Nephron progenitor cell (in vitro differentiated cells): ENCODE measurements around the gene FRMD4B.

Source experiments
- DNase-seq: peaks from one replicate; pipeline ENCODE4 v3.0.0; 2021
- H3K27ac Mint-ChIP-seq: 2 replicates; pipeline ENCODE4 v1.8.0; 2021; ENCODE audit warnings: mild to moderate bottlenecking, moderate library complexity, mixed read lengths
- H3K27me3 Mint-ChIP-seq: 2 replicates; pipeline ENCODE4 v1.8.0; 2021; ENCODE audit warnings: mild to moderate bottlenecking, low read depth, mixed read lengths; ENCODE audit not compliant: poor library complexity
- H3K36me3 Mint-ChIP-seq: 2 replicates; pipeline ENCODE4 v1.8.0; 2021; ENCODE audit warnings: low read depth, mixed read lengths
- H3K4me1 Mint-ChIP-seq: 2 replicates; pipeline ENCODE4 v1.8.0; 2021; ENCODE audit warnings: mixed read lengths
- H3K4me3 Mint-ChIP-seq: 2 replicates; pipeline ENCODE4 v1.8.0; 2021; ENCODE audit warnings: mild to moderate bottlenecking, moderate library complexity, mixed read lengths
- H3K9me3 Mint-ChIP-seq: 2 replicates; pipeline ENCODE4 v1.8.0; 2021; ENCODE audit warnings: mild to moderate bottlenecking, moderate library complexity, mixed read lengths
- CTCF ChIP-seq: fragments of 200-600 bp; sonication (generic); IDR thresholded peaks from 2 replicates; pipeline ENCODE4 v1.5.0; 2021; ENCODE audit warnings: antibody characterized with exemption

Gene FRMD4B

GRCh38 chr3:69249001-69249400 is 136.9 kb downstream of the FRMD4B start:
- peaks cover 74% of the 10 kb centered on the region for H3K4me1 Mint-ChIP-seq
- no peak for DNase-seq
- peak overlapping the region; percentile 91 for H3K4me3 Mint-ChIP-seq
- H3K27me3 Mint-ChIP-seq = peaks cover 3% of the 10 kb centered on the region
- H3K9me3 Mint-ChIP-seq = no peaks in the 10 kb centered on the region
- peak overlapping the region; percentile 2 for H3K27ac Mint-ChIP-seq
- H3K36me3 Mint-ChIP-seq = peaks cover 10% of the 10 kb centered on the region
- no peak for TF ChIP-seq CTCF

GRCh38 chr3:69248436-69248835 is 137.5 kb downstream of the FRMD4B start:
- peak overlapping the region; percentile 91 for H3K4me3 Mint-ChIP-seq
- no peak for TF ChIP-seq CTCF
- peaks cover 12% of the 10 kb centered on the region for H3K36me3 Mint-ChIP-seq
- DNase-seq = no peak
- H3K4me1 Mint-ChIP-seq = peaks cover 80% of the 10 kb centered on the region
- H3K27me3 Mint-ChIP-seq = peaks cover 3% of the 10 kb centered on the region
- no peaks in the 10 kb centered on the region for H3K9me3 Mint-ChIP-seq
- H3K27ac Mint-ChIP-seq = peak overlapping the region; percentile 55

- peak overlapping the region; percentile 47 for H3K27ac Mint-ChIP-seq
- H3K4me3 Mint-ChIP-seq = no peak overlapping the region
- peaks cover 12% of the 10 kb centered on the region for H3K36me3 Mint-ChIP-seq
- peaks cover 80% of the 10 kb centered on the region for H3K4me1 Mint-ChIP-seq
- H3K27me3 Mint-ChIP-seq = peaks cover 3% of the 10 kb centered on the region
- H3K9me3 Mint-ChIP-seq = no peaks in the 10 kb centered on the region
- TF ChIP-seq CTCF = no peak
- DNase-seq = no peak
Observed at GRCh38 chr3:69246612-69247011, 139.3 kb downstream of the FRMD4B start.

- no peaks in the 10 kb centered on the region for H3K9me3 Mint-ChIP-seq
- peak overlapping the region; percentile 95 for H3K27ac Mint-ChIP-seq
- H3K27me3 Mint-ChIP-seq = peaks cover 3% of the 10 kb centered on the region
- TF ChIP-seq CTCF = no peak
- DNase-seq = no peak
- H3K36me3 Mint-ChIP-seq = peaks cover 20% of the 10 kb centered on the region
- H3K4me1 Mint-ChIP-seq = peaks cover 74% of the 10 kb centered on the region
- peak overlapping the region; percentile 42 for H3K4me3 Mint-ChIP-seq
Observed at GRCh38 chr3:69244039-69244438, 141.8 kb downstream of the FRMD4B start.

GRCh38 chr3:69241769-69242168 is 144.1 kb downstream of the FRMD4B start:
- peaks cover 73% of the 10 kb centered on the region for H3K4me1 Mint-ChIP-seq
- H3K27ac Mint-ChIP-seq = no peak overlapping the region
- H3K36me3 Mint-ChIP-seq = peaks cover 17% of the 10 kb centered on the region
- H3K9me3 Mint-ChIP-seq = no peaks in the 10 kb centered on the region
- H3K27me3 Mint-ChIP-seq = peaks cover 3% of the 10 kb centered on the region
- H3K4me3 Mint-ChIP-seq = no peak overlapping the region
- DNase-seq = no peak
- TF ChIP-seq CTCF = no peak
